ENCODE measurements around the gene CPT1C.

Gene CPT1C

GRCh38 chr19:49686503-49687088, 4.3 kb upstream of the CPT1C start:
- TF ChIP-seq, protein P1, sequence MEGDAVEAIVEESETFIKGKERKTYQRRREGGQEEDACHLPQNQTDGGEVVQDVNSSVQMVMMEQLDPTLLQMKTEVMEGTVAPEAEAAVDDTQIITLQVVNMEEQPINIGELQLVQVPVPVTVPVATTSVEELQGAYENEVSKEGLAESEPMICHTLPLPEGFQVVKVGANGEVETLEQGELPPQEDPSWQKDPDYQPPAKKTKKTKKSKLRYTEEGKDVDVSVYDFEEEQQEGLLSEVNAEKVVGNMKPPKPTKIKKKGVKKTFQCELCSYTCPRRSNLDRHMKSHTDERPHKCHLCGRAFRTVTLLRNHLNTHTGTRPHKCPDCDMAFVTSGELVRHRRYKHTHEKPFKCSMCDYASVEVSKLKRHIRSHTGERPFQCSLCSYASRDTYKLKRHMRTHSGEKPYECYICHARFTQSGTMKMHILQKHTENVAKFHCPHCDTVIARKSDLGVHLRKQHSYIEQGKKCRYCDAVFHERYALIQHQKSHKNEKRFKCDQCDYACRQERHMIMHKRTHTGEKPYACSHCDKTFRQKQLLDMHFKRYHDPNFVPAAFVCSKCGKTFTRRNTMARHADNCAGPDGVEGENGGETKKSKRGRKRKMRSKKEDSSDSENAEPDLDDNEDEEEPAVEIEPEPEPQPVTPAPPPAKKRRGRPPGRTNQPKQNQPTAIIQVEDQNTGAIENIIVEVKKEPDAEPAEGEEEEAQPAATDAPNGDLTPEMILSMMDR (IDR thresholded peaks at IDR 0.05; ENCODE audit: borderline replicate concordance, control extremely low read depth, extremely low read depth, insufficient read depth, missing control alignments), result no peak
- no peak for DNase-seq (ENCODE audit: low spot score)
- in situ Hi-C loops (cut with MboI; ENCODE audit: low sequenced_read_pairs, unreplicated experiment), result no loop called here

DNA sequence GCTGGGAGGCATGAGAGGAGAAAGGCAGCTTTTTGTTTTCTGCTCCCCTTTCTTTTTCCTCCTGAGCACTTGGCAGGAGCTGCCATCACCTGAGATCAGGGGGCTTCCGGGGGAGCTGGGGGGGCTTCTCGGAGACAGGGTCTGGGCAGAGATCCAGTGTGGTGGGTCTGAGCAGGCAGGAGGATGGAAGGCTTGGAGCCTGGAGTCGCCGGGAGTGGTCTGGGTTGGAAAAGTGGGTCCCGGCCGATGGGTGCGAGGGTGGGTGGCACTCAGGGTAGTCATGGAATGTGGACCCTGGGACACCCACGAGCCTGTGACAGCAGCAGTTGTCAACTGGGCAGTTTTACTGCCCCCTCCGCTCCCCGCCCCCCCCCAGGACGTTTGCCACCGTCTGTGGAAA, 3.8 kb upstream of the CPT1C start:
- DNase-seq (ENCODE audit: low spot score), result no peak
- TF ChIP-seq, protein P1 (IDR thresholded peaks at IDR 0.05; ENCODE audit: borderline replicate concordance, control extremely low read depth, extremely low read depth, insufficient read depth, missing control alignments), result no peak
- in situ Hi-C loops (cut with MboI; ENCODE audit: low sequenced_read_pairs, unreplicated experiment), result no loop called here

- in situ Hi-C loops (cut with MboI; ENCODE audit: low sequenced_read_pairs, unreplicated experiment), result no loop called here
- peak; percentile 43 for DNase-seq (ENCODE audit: low spot score)
- TF ChIP-seq, protein P1 (IDR thresholded peaks at IDR 0.05; ENCODE audit: borderline replicate concordance, control extremely low read depth, extremely low read depth, insufficient read depth, missing control alignments), result no peak
Observed at GRCh38 chr19:49687566-49688316, 3.2 kb upstream of the CPT1C start.

DNA sequence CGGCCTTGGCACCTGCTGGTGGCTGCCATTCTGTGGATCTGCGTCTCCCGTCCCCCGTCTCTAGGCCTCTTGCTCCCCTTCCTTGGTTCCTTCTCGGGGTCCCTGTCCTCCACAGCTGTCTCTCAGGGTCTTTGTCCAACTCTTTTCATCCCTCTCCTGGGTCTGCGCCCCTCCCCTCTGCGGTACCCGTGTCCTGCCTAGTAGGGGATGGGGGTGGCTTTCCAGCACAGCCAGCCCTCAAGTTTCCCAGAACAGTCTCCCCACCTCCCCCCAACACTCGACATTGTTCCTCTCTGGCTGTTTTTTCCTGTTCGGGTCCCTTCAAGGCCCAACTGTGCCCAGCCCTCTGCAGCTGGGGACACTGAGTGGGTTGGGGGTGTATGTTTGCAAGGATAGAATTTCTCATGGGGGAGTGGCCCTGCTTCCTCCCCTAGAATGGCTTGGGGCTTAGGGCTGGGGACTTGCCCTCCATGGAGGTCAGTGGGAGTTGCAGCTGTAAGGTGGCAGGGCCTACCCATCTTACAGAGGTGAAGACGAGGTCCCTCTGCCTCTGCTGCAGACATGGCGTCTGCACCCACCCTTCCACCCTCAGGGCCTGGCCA, 2.3 kb upstream of the CPT1C start:
- no peak for DNase-seq (ENCODE audit: low spot score)
- in situ Hi-C loops (cut with MboI; ENCODE audit: low sequenced_read_pairs, unreplicated experiment), result no loop called here
- TF ChIP-seq, protein P1 (IDR thresholded peaks at IDR 0.05; ENCODE audit: borderline replicate concordance, control extremely low read depth, extremely low read depth, insufficient read depth, missing control alignments), result no peak

GRCh38 chr19:49689133-49690078, 1.5 kb upstream of the CPT1C start, which contains the start of gene ADM5:
ADM5 (plus strand) TSS chr19:49689594; CDS start chr19:49689838, 244 bp downstream.
- peak; percentile 73 for DNase-seq (ENCODE audit: low spot score)
- in situ Hi-C loops (cut with MboI; ENCODE audit: low sequenced_read_pairs, unreplicated experiment), result no loop called here
- TF ChIP-seq, protein P1 (IDR thresholded peaks at IDR 0.05; ENCODE audit: borderline replicate concordance, control extremely low read depth, extremely low read depth, insufficient read depth, missing control alignments), result peak; percentile 54

All from GM13976 (cell line).